Neuron (in vitro differentiated cells): ENCODE results near the gene SAPCD2.

Source experiments
- H2AFZ ChIP-seq: one replicate; pipeline ENCODE4 v1.6.1; 2013; ENCODE audit warnings: low read depth, mild to moderate bottlenecking, inconsistent platforms, low read length, moderate library complexity
- H3K27me3 ChIP-seq: one replicate; pipeline ENCODE4 v1.6.1; 2013; ENCODE audit warnings: low read length; ENCODE audit not compliant: insufficient read depth
- H3K36me3 ChIP-seq: one replicate; pipeline ENCODE4 v1.6.1; 2013; ENCODE audit warnings: low read length; ENCODE audit not compliant: insufficient read depth
- H3K4me1 ChIP-seq: one replicate; pipeline ENCODE4 v1.6.1; 2013; ENCODE audit warnings: low read length; ENCODE audit not compliant: insufficient read depth
- H3K4me3 ChIP-seq: 2 replicates; pipeline ENCODE4 v1.5.1; 2013; ENCODE audit warnings: mild to moderate bottlenecking, low read length, moderate library complexity
- H3K9me3 ChIP-seq: one replicate; pipeline ENCODE4 v1.6.1; 2013; ENCODE audit warnings: low read length

Gene SAPCD2

GRCh38 chr9:137049544-137050449 lies 20.6 kb downstream of the SAPCD2 start:
- Histone ChIP-seq H2AFZ (no peak overlapping the region), H3K4me3 (no peak overlapping the region), H3K4me1 (peaks cover 7% of the 10 kb centered on the region), H3K27me3 (peaks cover 71% of the 10 kb centered on the region), H3K9me3 (no peaks in the 10 kb centered on the region), H3K36me3 (no peaks in the 10 kb centered on the region)

GRCh38 chr9:137048655-137049543 lies 21.5 kb downstream of the SAPCD2 start:
- H2AFZ ChIP-seq, result no peak overlapping the region
- no peaks in the 10 kb centered on the region for H3K9me3 ChIP-seq
- H3K4me1 ChIP-seq, result peaks cover 15% of the 10 kb centered on the region
- no peak overlapping the region for H3K4me3 ChIP-seq
- peaks cover 62% of the 10 kb centered on the region for H3K27me3 ChIP-seq
- no peaks in the 10 kb centered on the region for H3K36me3 ChIP-seq

- H3K4me3 ChIP-seq, result peak within 1 kb of the TSS; percentile 85
- H3K36me3 ChIP-seq, result no peaks in the 10 kb centered on the region
- peaks cover 36% of the 10 kb centered on the region for H3K27me3 ChIP-seq
- H3K4me1 ChIP-seq, result peaks cover 30% of the 10 kb centered on the region
- peak within 1 kb of the TSS; percentile 75 for H2AFZ ChIP-seq
- no peaks in the 10 kb centered on the region for H3K9me3 ChIP-seq
These were observed 24.1 kb downstream of the SAPCD2 start, which contains the start of gene NPDC1 for GRCh38 chr9:137046088-137046787. Gene NPDC1, minus strand, starts transcription at chr9:137046177. Its CDS starts 188 bp downstream, at chr9:137045989.

- Histone ChIP-seq H3K9me3 (no peaks in the 10 kb centered on the region), H3K4me1 (peaks cover 38% of the 10 kb centered on the region), H2AFZ (peak overlapping the region; percentile 75), H3K4me3 (peak overlapping the region; percentile 85), H3K27me3 (peaks cover 28% of the 10 kb centered on the region), H3K36me3 (no peaks in the 10 kb centered on the region)
These were observed 24.9 kb downstream of the SAPCD2 start for GRCh38 chr9:137045294-137046087.

GRCh38 chr9:137044502-137045177 lies 25.7 kb downstream of the SAPCD2 start:
- H3K4me3 ChIP-seq, result peak overlapping the region; percentile 85
- no peaks in the 10 kb centered on the region for H3K9me3 ChIP-seq
- no peak overlapping the region for H2AFZ ChIP-seq
- H3K27me3 ChIP-seq, result peaks cover 20% of the 10 kb centered on the region
- H3K4me1 ChIP-seq, result peaks cover 40% of the 10 kb centered on the region
- H3K36me3 ChIP-seq, result peaks cover 4% of the 10 kb centered on the region

- H3K9me3 ChIP-seq, result no peaks in the 10 kb centered on the region
- peaks cover 40% of the 10 kb centered on the region for H3K4me1 ChIP-seq
- peaks cover 10% of the 10 kb centered on the region for H3K36me3 ChIP-seq
- H3K4me3 ChIP-seq, result peak overlapping the region; percentile 85
- peaks cover 14% of the 10 kb centered on the region for H3K27me3 ChIP-seq
- no peak overlapping the region for H2AFZ ChIP-seq
These were observed 26.3 kb downstream of the SAPCD2 start for GRCh38 chr9:137044037-137044436.

GRCh38 chr9:137042751-137043727 lies 27.3 kb downstream of the SAPCD2 start:
- Histone ChIP-seq H3K4me3 (no peak overlapping the region), H3K4me1 (peaks cover 40% of the 10 kb centered on the region), H3K27me3 (peaks cover 9% of the 10 kb centered on the region), H2AFZ (no peak overlapping the region), H3K9me3 (no peaks in the 10 kb centered on the region), H3K36me3 (peaks cover 16% of the 10 kb centered on the region)

- Histone ChIP-seq H3K4me3 (peak overlapping the region; percentile 31), H2AFZ (no peak overlapping the region), H3K4me1 (peaks cover 40% of the 10 kb centered on the region), H3K27me3 (no peaks in the 10 kb centered on the region), H3K9me3 (no peaks in the 10 kb centered on the region), H3K36me3 (peaks cover 22% of the 10 kb centered on the region)
These were observed 29.2 kb downstream of the SAPCD2 start for GRCh38 chr9:137041124-137041523.

- Histone ChIP-seq H2AFZ (no peak overlapping the region), H3K4me3 (peak overlapping the region; percentile 31), H3K27me3 (no peaks in the 10 kb centered on the region), H3K36me3 (peaks cover 22% of the 10 kb centered on the region), H3K9me3 (no peaks in the 10 kb centered on the region), H3K4me1 (peaks cover 40% of the 10 kb centered on the region)
These were observed 29.8 kb downstream of the SAPCD2 start for GRCh38 chr9:137040568-137040967.

- H3K36me3 ChIP-seq, result peaks cover 22% of the 10 kb centered on the region
These were observed 30.6 kb downstream of the SAPCD2 start for GRCh38 chr9:137039611-137040366.

More at GRCh38 chr9:137039611-137040366, 30.6 kb downstream of the SAPCD2 start:
- Histone ChIP-seq H3K27me3 (no peaks in the 10 kb centered on the region), H3K4me1 (peaks cover 34% of the 10 kb centered on the region), H3K9me3 (no peaks in the 10 kb centered on the region), H2AFZ (no peak overlapping the region), H3K4me3 (no peak overlapping the region)
